Right lobe of liver (tissue), 6 donors: ENCODE data around the gene RTN3. TPM values are rescaled to one million over a fixed set of nuclear protein-coding genes. Genes with fewer than 3 reads are reported as not detected.
A peak's percentile ranks its signal among the peaks of the same experiment; 100 is the strongest.

Source experiments
- ATAC-seq, 4 donors: fragments of 200-7000 bp; cut with Tn5 transposase; one replicate each; pipeline ENCODE4 v1.9.1; 2020; ENCODE audit warnings: mild to moderate bottlenecking in 4 of 4, moderate library complexity in 4 of 4
- DNase-seq, 3 donors: peaks; one replicate each; pipeline ENCODE4 v3.0.0-alpha.2; 2020
- H3K27ac ChIP-seq, 3 donors: fragments of 200-600 bp; one replicate each; pipeline ENCODE4 v1.8.0; 2022
- H3K27me3 ChIP-seq, 2 donors: fragments of 200-600 bp; one replicate each; pipeline ENCODE4 v1.8.0; 2022
- H3K36me3 ChIP-seq, 4 donors: fragments of 200-600 bp; sonication (generic) in 1 of 4; one replicate each; pipeline versions ENCODE4 v1.5.1 to v1.8.0; 2017 to 2022; ENCODE audit warnings: control low read depth in 1 of 4
- H3K4me1 ChIP-seq, 4 donors: fragments of 200-600 bp; sonication (generic) in 1 of 4; one replicate each; pipeline versions ENCODE4 v1.5.1 to v1.8.0; 2017 to 2022; ENCODE audit warnings: control low read depth in 1 of 4
- H3K4me3 ChIP-seq, 3 donors: fragments of 200-600 bp; one replicate each; pipeline ENCODE4 v1.8.0; 2022
- H3K9me3 ChIP-seq, 4 donors: fragments of 200-600 bp; sonication (generic) in 1 of 4; one replicate each; pipeline versions ENCODE4 v1.5.1 to v1.8.0; 2017 to 2022; ENCODE audit warnings: control low read depth in 1 of 4
- POLR2A ChIP-seq: fragments of 450-650 bp; IDR thresholded peaks from one replicate; pipeline ENCODE4 v1.6.1; 2017; ENCODE audit warnings: antibody characterized with exemption, mild to moderate bottlenecking
- WGBS: methylation state at CpG from one replicate; pipeline ENCODE4 v1.1.6; 2018; ENCODE audit warnings: low coverage, low lambda C conversion rate; ENCODE audit not compliant: insufficient coverage; ENCODE audit errors: missing lambda C conversion rate; 5-methylcytosine and 5-hydroxymethylcytosine counted together
- intact Hi-C, 2 donors: fragments of 100-400 bp; cut with DNase I; formaldehyde crosslinking; loops; one replicate each; pipeline versions ENCODE4 v1.11.2 to v1.14.1; 2022
- total RNA-seq, 6 experiments: library from RNA; depleted of rRNA in 2 of 6; stranded (reverse); fragments of >200 nt in 2 of 6; fragmentation: NEBNext Ultra II Directional in 3 of 6; extraction: Animal tissue kit (Norgen Biotek cat#: 25700) in 3 of 6; gene quantifications; one replicate each; pipeline versions ENCODE4 v1.1.0 to v1.2.4, GENCODE V29; 2016 to 2023
- TF ChIP-seq, protein P1 (sequence below), 4 donors: fragments of 200-600 bp in 3 of 4; fragments of 450-650 bp in 1 of 4; IDR thresholded peaks; one replicate each; pipeline versions ENCODE4 v1.5.1 to v1.8.0; 2016 to 2022; ENCODE audit warnings: antibody characterized with exemption in 4 of 4, mild to moderate bottlenecking in 2 of 4
- donor health status: DM: no; HTN: yes; CAD: no.
- donor health status: DM: no; HTN: no; CAD: no.
- donor health status: DM: no; HTN: no; CAD: no.
- donor health status: DM: no; HTN: yes; CAD: no.
- donor health status: DM: no; HTN: yes; CAD: no.

RTN3 gene
- total RNA-seq, 6 experiments from 2014 or later: 47.3 to 70.5 (median 52.9) TPM

DNA sequence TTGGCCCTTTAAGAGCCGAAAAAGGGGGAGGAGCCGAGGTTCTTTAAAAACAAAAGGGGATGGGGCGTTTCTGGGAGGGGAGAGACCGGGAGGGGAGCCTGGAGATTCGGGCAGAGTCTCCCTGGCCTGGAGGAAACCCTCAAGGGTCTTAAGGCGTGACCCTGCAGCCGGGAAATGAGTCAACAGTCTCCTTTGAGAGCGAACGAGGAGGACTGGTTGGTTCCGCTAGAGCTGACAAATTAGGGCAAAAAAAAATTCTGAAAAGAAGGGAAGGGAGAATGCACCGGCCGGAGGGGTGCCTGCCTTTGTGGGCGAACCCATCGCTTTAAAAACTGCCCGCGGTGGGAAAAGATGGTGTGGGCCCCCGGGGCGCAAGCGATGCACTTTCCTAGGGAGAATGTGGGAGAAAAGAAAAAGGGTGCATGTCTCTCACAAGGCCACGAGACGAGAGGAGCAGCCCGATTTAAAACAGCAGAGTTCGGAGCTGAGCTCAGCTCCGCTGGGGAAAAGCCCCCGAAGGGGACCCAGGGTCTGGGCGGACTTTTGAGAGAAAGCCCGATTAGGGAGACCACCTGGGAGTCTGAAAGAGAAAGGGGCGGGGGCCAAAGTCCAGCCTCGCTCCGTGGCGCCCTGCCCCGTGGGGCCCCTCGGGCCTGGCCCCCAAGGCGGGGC lies 86.4 kb downstream of the RTN3 start:
- no peaks in the 10 kb centered on the region for H3K27me3 ChIP-seq
- peak overlapping the region; percentile 64 to 83 (median 69) for H3K4me3 ChIP-seq
- TF ChIP-seq, protein P1, sequence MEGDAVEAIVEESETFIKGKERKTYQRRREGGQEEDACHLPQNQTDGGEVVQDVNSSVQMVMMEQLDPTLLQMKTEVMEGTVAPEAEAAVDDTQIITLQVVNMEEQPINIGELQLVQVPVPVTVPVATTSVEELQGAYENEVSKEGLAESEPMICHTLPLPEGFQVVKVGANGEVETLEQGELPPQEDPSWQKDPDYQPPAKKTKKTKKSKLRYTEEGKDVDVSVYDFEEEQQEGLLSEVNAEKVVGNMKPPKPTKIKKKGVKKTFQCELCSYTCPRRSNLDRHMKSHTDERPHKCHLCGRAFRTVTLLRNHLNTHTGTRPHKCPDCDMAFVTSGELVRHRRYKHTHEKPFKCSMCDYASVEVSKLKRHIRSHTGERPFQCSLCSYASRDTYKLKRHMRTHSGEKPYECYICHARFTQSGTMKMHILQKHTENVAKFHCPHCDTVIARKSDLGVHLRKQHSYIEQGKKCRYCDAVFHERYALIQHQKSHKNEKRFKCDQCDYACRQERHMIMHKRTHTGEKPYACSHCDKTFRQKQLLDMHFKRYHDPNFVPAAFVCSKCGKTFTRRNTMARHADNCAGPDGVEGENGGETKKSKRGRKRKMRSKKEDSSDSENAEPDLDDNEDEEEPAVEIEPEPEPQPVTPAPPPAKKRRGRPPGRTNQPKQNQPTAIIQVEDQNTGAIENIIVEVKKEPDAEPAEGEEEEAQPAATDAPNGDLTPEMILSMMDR (IDR thresholded peaks at IDR 0.05): no peak
- no peak for TF ChIP-seq POLR2A
- intact Hi-C loops: loop anchor here in 1 of 2 donors (10.0 kb wide), 1 partner anchor 177 kb away; no protein-coding TSS in a partner anchor
- H3K36me3 ChIP-seq: no peaks in the 10 kb centered on the region
- 0% methylated on average over 27 of the region's 34 CpGs for WGBS
- DNase-seq (peak; percentile 39 to 74 (median 59)), ATAC-seq (peak in 3 of 4 donors; percentile 1 to 22 (median 11))
- no peaks in the 10 kb centered on the region for H3K9me3 ChIP-seq
- H3K27ac ChIP-seq: peak overlapping the region; percentile 34 to 73 (median 65)
- peaks cover 0 to 24% (median 9%) of the 10 kb centered on the region in 4 donors for H3K4me1 ChIP-seq

DNA sequence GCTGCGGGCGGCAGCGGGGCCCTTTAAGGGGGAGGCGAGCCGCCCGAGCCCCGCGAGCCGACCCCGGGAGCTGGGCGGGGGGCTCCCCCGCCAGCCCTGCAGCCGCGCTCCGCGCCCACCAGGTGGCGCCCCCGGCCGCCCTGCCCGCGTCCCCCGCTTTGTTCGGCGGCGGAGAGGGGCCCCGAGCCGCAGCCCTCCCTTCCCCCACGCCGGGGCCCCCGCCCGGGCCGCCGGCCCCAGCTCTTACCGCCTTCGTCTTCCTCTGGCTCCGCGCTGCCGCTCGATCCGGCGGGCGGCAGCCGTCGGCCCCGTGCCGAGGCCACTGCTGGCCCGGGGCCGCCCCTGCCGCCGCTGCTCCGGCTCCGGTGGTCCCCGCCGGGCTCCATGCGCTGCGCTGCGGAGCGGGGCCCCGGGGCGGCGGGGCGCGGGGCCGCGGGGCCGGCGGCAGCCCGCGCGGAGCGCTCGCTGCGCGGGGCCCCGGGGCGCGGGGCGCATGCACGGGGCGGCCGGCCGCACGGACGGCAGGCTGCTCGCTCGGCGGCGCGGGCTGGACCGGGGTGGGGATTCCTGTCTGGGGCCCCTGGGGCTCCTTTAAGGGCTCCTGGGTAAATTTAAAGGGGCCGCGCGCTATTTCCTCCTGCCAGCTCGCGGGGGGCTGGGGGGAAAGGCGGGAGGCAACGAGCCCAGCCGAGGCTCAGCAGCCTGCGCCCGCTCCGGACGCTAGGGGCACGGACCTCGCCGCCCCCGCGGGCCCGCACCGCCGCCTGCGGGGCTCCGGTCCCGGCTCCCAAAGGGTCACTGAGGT lies 87.1 kb downstream of the RTN3 start, which contains the start of gene ZFTA:
TSS of gene ZFTA (minus strand) at position 539 of the 805 bp plus-strand sequence. CDS start at position 386, 153 bp downstream.
- peaks cover 0 to 24% (median 9%) of the 10 kb centered on the region in 4 donors for H3K4me1 ChIP-seq
- intact Hi-C loops: loop anchor here in 1 of 2 donors (10.0 kb wide), 1 partner anchor 176 kb away; no protein-coding TSS in a partner anchor
- 0% methylated on average over 5 of the region's 113 CpGs for WGBS
- ATAC-seq: peak; percentile 3 to 16 (median 4)
- TF ChIP-seq, protein P1 (IDR thresholded peaks at IDR 0.05): peak; percentile 44 to 90 (median 62)
- no peak for TF ChIP-seq POLR2A
- peak within 1 kb of the TSS; percentile 44 to 73 (median 67) for H3K27ac ChIP-seq
- H3K36me3 ChIP-seq: no peaks in the 10 kb centered on the region
- no peaks in the 10 kb centered on the region for H3K9me3 ChIP-seq
- H3K27me3 ChIP-seq: no peaks in the 10 kb centered on the region
- peak within 1 kb of the TSS; percentile 64 to 83 (median 69) for H3K4me3 ChIP-seq
- peak; percentile 66 to 76 (median 75) for DNase-seq

GRCh38 chr11:63769042-63769713 lies 87.9 kb downstream of the RTN3 start:
- H3K4me3 ChIP-seq: peak overlapping the region; percentile 64 to 83 (median 64)
- intact Hi-C loops: loop anchor here in 1 of 2 donors (10.0 kb wide), 1 partner anchor 176 kb away; no protein-coding TSS in a partner anchor
- DNase-seq (peak; percentile 47 to 59 (median 56)), ATAC-seq (peak; percentile 4 to 31 (median 10))
- no peaks in the 10 kb centered on the region for H3K36me3 ChIP-seq
- 0% methylated on average over 5 of the region's 82 CpGs for WGBS
- H3K4me1 ChIP-seq: peaks cover 0 to 24% (median 9%) of the 10 kb centered on the region in 4 donors
- peak overlapping the region; percentile 38 to 67 (median 44) for H3K27ac ChIP-seq
- peak; percentile 52 for TF ChIP-seq POLR2A
- TF ChIP-seq, protein P1 (IDR thresholded peaks at IDR 0.05): peak in 1 of 4 donors; percentile 15
- no peaks in the 10 kb centered on the region for H3K9me3 ChIP-seq
- H3K27me3 ChIP-seq: no peaks in the 10 kb centered on the region
